Left lobe of liver (tissue), 2 donors: Measurements from ENCODE around the gene PTPRD. TPM values are rescaled to one million over a fixed set of nuclear protein-coding genes. Genes with fewer than 3 reads are reported as not detected.
"Not testable (repeated sequence)": the region's sequence is repeated elsewhere in the genome, so short reads cannot be mapped to it uniquely, and the experiment has no call there.

ENCODE experiments used
- ATAC-seq: fragments of 200-7000 bp; cut with Tn5 transposase; one replicate; pipeline ENCODE4 v1.9.1; 2020; ENCODE audit warnings: mild to moderate bottlenecking, moderate library complexity
- DNase-seq: peaks from one replicate; pipeline ENCODE4 v3.0.0-alpha.2; 2020; ENCODE audit warnings: low spot score
- total RNA-seq: library from RNA; stranded (reverse); gene quantifications from one replicate; pipeline ENCODE4 v1.2.1, GENCODE V29; 2021
- donor health status: DM: no; HTN: no; CAD: no; lungs with moderate emphysema.
- donor health status: DM: no; HTN: yes; CAD: no.

Gene PTPRD
- total RNA-seq, 1 donor from 2014 or later: 29.4 TPM

DNA sequence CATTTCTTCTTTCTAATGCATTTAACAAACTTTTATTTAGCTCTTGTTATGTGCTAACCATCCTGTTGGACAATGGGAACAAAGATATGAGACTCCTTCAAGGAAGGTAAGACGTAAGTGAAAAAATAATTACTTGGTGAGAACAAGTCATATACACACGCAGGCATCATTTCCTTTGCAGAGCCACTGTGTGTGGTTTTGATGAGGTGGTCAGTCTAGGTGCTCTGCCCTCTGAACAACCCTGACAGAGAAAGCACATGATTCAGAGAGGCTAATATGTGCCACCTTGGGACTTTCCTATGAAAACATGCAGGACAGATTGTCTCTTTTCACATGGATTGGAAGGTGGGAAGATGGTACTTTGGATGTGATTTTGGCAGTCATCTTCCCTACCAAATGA lies 1650.7 kb downstream of the PTPRD start:
- ATAC-seq (no peak), DNase-seq (no peak)

GRCh38 chr9:8961186-8961851 lies 1651.5 kb downstream of the PTPRD start:
- DNase-seq (peak; percentile 88), ATAC-seq (peak; percentile 87)

DNA sequence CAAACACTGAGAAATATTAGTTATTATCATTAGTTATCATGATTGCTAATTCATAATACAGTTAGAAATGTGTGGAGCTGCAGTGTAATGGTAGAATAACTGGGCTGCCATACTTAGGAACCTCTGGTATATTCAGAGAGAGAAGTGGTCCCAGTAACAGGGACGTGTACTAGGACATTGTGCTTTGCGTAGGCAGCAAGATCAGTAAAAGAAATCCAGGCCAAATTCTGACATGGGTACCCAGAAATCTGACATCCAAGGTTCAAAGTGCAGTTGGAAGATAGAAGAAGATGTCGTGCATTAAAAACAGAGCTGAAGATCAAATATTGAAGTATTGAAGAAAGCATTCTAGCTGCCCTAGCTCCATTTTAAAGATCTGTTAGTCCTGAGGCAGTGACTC lies 1652.5 kb downstream of the PTPRD start:
- ATAC-seq (peak; percentile 59), DNase-seq (peak; percentile 48)

DNA sequence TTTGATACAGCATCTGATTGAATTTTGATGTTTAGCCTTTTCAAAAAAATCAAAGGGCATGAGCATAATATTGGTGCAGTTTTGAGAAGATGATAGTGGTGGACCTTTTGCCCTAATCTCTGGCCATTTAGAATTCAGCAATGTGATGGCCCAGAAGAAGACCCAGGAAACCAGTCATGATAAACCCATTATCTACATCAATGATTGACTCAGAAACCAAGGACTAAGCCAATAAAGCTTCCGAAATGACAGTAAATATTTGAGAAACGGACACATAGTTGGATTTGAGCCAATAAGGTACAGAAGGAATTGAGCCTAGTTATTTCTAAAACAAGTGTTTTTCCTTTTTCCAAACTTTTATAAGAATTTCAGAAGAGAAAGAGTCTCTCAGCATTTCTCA lies 1654.4 kb downstream of the PTPRD start:
- DNase-seq (no peak), ATAC-seq (peak; percentile 49)

DNA sequence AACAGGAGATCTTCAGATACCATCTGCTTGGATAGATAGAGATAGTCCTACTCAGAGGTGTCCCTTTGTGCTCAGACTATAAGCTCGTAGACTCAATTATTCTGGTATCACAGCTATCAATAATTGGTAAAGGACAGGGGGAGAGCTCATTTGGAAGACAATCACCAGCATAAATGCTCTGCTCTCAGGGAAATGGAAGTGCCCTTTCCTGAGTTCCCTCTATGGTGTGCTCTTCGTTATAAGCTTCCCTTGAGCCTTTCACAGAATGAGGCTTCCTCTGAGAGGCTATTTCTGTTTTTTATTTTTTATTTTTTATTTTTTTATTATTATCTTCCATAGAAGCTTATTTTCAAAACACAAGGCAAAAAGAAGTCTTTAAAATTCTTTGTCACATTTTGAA lies 1657.5 kb downstream of the PTPRD start:
- ATAC-seq: no peak
- no peak for DNase-seq

DNA sequence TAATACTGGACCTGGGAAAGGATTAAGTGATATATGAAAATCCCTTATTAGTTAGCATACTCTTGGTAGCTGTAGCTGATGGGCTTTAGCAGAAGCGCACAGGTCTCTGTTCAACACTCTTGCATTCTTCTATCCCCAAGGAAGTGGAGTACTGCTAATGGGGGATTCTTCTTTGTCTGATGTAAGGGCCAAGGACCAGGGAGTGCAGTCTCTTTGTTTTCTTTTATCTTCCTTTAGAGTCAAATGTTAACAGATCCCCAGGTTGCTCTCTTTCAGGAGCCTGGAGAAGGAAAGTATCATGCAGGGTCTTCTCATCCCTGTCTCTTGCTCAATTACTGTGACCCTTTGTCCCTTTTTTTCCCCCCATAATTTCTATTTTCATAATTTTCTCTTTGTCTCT lies 1666.3 kb downstream of the PTPRD start:
- ATAC-seq (no peak), DNase-seq (no peak)

GRCh38 chr9:8943392-8943791 lies 1669.4 kb downstream of the PTPRD start:
- no peak for ATAC-seq
- DNase-seq: no peak

DNA sequence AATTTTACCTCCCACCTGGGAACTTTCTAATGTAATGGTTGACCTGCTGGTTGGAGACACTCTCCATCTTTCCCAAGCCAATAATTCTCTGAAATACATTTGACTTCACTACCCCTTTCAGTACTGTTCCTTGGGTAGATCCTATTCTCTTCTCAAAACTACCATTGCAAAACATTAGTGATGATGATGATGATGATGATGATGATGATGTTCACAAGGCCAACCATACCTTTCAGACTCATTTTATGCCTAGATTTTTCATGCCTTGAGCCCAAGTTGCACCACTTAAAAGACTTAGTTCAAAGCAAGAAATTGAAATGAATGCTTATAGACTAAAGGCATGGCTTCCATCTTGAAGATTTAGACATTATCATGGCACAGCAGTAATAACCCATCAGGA lies 1672.2 kb downstream of the PTPRD start:
- no peak for DNase-seq
- ATAC-seq: no peak

- no peak for DNase-seq
- ATAC-seq: no peak
These were observed 1686.3 kb downstream of the PTPRD start for GRCh38 chr9:8926461-8926860.

DNA sequence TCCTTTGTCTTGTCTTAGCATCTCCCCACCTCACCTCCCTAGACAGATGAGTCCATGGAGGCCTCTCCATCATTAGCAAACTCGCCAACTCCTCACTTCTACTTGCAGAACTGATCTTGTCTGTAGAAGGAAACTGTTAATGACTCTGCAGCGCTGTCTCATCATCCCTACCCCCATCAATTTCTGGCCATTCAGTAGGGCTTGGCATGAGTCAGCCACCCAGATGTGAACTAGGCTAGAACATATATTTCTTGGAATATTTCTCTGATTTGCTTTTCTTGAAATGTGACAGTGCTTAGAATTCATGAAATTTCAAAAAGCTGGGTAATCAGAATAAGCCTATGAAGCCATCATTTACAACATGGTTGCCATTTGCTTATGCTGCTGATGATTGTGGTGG lies 1688.2 kb downstream of the PTPRD start:
- no peak for ATAC-seq
- no peak for DNase-seq

DNA sequence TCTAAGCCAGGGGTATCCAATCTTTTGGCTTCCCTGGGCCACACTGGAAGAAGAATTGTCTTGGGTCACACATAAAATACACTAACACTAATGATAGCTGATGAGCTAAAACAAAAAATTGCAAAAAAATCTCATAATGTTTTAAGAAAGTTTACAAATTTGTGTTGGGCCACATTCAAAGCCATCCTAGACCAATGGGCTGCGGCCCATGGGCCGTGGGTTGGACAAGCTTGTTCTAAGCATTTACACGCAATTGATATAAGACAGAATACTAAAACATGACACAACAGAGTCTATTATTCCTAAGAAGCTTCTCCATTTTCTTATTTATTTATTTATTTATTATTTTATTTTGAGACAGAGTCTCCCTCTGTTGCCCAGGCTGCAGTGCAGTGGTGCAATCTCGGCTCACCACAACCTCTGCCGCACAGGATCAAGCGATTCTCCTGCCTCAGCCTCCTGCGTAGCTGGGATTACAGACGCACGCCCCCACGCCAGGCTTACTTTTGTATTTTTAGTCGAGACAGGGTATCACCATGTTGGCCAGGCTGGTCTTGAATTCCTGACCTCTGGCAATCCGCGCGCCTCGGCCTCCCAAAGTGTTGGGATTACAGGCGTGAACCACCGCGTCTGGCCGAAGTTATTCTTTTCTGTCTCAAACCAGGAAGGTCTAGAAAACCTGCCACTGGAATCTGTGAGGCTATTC lies 1692.2 kb downstream of the PTPRD start:
- ATAC-seq, DNase-seq: not testable (repeated sequence)

DNA sequence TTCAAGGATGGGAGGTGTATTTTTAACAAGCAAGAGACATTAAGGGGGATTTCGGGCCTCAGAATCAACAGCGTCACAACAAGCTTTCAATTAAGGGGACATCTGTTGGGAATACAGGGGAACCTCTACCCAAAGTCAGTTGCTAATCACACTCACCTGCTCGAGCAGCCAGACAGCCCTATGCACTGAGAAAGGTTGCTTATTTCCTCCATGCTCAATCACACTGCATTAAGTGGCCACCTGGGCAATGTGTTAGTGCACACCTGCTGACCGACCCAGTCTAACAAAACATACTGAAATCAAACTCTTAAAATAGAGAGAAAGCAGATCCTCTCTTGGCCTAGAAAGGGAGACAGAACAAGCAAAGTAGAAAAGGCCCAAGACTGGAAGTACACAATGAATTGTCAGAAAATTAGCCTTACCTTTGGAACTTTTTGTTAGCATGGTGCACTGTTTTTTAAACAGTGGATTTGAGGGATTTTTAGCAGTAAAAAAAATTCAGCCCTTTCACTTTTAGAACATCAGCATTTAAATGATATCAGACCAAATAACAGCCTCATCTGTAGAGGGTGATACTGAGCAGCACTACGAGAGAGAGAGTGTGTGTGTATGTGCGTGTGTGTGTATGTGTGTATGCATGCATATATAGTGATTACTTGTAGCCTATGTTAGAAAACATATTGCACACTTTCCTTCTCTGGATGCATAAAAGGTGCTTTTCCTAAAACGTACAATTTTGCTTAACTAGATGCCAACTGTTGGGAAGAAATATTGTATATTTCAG lies 1694.7 kb downstream of the PTPRD start:
- DNase-seq (no peak), ATAC-seq (peak; percentile 68)

DNA sequence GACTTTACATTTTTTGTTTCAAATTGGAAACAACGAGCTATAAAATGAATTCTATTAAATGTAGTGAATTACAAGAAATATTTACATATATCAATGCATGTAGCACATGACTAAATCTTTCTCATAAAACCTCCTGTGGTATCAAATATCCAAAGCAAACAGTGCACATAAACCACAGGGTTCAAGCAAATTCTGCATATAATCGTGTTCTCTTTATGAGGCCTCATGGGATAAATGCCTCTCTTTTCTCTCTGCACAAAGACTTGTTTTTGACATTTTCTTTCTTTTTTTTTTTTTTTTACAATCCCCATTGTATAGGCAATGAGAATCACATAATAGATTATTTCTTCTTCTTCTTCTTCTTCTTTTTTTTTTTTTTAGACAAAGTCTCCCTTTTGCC lies 1696.0 kb downstream of the PTPRD start:
- ATAC-seq: no peak
- DNase-seq: no peak

DNA sequence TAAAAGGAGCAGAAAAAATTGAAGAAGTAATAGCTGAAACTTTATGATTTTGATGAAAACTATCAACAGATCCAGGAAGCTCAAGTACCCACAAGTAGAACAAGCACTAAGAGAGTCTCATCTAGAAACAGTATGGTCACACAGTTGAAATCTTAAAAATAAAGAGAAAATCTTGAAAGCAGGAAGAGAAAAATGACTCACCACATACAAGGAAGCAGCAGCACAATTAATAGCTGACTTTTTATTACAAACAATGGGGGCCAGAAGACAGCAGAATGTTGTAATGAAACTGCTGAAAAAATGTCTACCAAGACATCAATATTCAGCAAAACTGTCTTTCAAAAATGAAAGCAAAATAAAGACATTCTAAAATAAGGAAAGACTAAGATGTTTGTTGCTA lies 1704.9 kb downstream of the PTPRD start:
- ATAC-seq (no peak), DNase-seq (no peak)

GRCh38 chr9:8905731-8906130 lies 1707.1 kb downstream of the PTPRD start:
- ATAC-seq (no peak), DNase-seq (no peak)

- ATAC-seq (no peak), DNase-seq (no peak)
These were observed 1707.9 kb downstream of the PTPRD start for GRCh38 chr9:8904771-8905515.

DNA sequence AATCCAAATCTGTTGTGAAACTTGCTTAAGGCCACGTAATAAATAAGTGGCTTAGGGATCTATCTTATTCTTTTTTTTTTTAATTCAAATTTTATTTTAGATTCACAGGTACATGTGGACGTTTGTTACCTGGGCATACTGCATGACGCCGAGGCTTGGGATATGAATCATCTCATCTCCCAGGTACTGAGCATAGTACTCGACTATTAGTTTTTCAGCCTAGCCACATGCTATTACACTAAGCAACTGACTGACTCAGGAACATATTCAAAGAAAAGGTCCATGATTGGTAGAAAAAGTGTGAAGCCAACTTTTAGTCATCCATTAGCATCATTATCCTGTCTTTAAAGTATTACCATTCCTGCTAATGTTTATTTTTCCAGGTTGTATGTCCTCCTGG lies 1709.7 kb downstream of the PTPRD start:
- no peak for DNase-seq
- ATAC-seq: no peak

- no peak for DNase-seq
- no peak for ATAC-seq
These were observed 1711.7 kb downstream of the PTPRD start for GRCh38 chr9:8901146-8901545.

- DNase-seq (no peak), ATAC-seq (no peak)
These were observed 1713.3 kb downstream of the PTPRD start for GRCh38 chr9:8899511-8899910.

GRCh38 chr9:8895861-8896224 lies 1717.0 kb downstream of the PTPRD start:
- DNase-seq (no peak), ATAC-seq (peak; percentile 95)

DNA sequence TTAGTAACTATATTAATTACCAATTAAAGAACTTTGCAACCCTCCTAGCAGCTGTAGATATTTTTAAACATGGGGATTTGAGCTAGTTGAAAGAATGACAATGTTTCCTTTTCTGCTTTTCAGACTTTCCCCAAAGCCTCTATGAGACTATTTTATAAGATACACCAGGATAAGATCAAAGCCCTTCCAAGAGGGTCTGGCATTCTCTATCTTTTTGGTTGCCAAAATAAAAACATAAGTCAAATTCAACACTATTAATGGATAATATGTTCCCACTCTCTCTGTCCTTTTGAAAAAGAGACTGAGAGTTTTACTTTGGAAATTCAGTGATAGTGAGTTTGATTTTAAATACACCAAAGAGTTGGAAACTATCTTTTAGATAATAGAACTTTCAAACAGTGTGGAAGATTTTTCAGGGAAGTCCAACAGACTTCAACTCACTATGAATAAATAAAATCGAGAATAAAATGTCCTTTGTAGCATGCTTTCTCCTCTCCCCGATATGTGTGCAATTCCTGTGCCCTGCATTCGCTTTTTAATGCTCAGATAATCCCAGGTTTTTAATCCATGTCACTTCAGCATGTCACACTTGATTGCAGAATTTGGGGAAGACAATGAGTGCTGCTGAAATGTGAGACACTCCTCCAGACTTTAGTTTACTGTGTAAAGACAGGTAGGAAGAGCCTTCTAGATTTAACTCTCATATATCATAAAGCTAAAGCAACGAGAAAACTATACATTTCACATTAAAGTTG lies 1717.5 kb downstream of the PTPRD start:
- ATAC-seq: peak; percentile 76

More for the DNA sequence above, 1717.5 kb downstream of the PTPRD start:
- no peak for DNase-seq
